ENCODE results near the gene TMEM129.

Gene TMEM129

DNA sequence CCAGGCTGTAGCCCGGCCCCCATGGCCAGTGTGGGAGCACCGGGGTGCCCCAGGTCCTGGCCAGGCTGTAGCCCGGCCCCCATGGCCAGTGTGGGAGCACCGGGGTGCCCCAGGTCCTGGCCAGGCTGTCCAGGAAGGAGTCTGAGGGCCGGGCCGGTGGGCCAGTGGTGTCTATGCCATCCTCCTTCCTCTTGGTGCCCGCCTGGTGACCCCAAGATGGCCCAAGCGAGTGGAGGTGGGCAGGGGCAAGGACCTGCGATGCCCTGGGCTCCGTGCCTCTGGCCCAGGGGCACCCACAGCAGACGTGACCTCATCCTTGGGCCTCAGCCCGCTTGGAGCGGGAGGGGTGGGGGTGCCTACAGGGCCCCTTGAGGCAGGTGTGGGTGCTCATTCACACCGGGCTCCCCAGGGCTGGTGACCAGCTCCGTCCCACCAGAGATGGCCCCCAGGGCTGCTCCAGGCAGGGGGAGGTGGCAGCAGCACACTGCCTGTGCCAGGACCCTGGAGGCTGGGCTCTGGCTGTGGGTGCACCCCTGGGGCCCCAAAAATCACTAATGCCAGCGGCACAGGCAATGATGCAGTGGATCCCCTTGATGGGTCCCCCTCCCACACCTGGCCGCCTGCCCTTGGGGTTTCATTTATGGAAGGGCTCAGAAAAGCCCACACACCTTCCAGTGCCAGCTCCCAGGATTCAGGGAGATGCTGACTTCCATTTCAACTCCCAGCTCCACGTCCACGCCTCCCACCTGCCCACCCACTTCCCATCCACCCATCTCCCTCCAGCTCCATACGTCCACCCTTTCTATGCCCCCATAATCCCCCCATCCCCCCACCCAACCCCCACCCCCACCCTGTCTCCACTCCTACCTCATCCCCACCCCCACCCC lies 36.0 kb upstream of the TMEM129 start:
- Histone ChIP-seq H3K27me3 (ENCODE audit: control insufficient read depth in 1 of 2, insufficient read depth in 2 of 2, low read length in 2 of 2) (no peaks in the 10 kb centered on the region), H3K27ac (ENCODE audit: low read length) (no peak overlapping the region), H3K4me1 (ENCODE audit: control insufficient read depth, insufficient read depth, low read length) (no peaks in the 10 kb centered on the region), H3K4me3 (ENCODE audit: low read length in 2 of 2) (no peak overlapping the region), H3K9me3 (ENCODE audit: control insufficient read depth in 2 of 2, low read length in 2 of 2) (no peaks in the 10 kb centered on the region), H3K9ac (ENCODE audit: low read length in 2 of 2) (no peak overlapping the region), H3K36me3 (ENCODE audit: control insufficient read depth in 2 of 2, insufficient read depth in 2 of 2, low read length in 2 of 2) (no peaks in the 10 kb centered on the region)

- H3K4me3 ChIP-seq (ENCODE audit: low read length in 2 of 2) = no peak overlapping the region
- H3K9ac ChIP-seq (ENCODE audit: low read length in 2 of 2) = no peak overlapping the region
- no peaks in the 10 kb centered on the region for H3K27me3 ChIP-seq (ENCODE audit: control insufficient read depth in 1 of 2, insufficient read depth in 2 of 2, low read length in 2 of 2)
- H3K4me1 ChIP-seq (ENCODE audit: control insufficient read depth, insufficient read depth, low read length) = no peaks in the 10 kb centered on the region
- H3K36me3 ChIP-seq (ENCODE audit: control insufficient read depth in 2 of 2, insufficient read depth in 2 of 2, low read length in 2 of 2) = no peaks in the 10 kb centered on the region
- H3K27ac ChIP-seq (ENCODE audit: low read length) = no peak overlapping the region
- no peaks in the 10 kb centered on the region for H3K9me3 ChIP-seq (ENCODE audit: control insufficient read depth in 2 of 2, low read length in 2 of 2)
Measured at GRCh38 chr4:1756079-1756478, 35.0 kb upstream of the TMEM129 start.

- Histone ChIP-seq H3K27me3 (ENCODE audit: control insufficient read depth in 1 of 2, insufficient read depth in 2 of 2, low read length in 2 of 2) (no peaks in the 10 kb centered on the region), H3K4me3 (ENCODE audit: low read length in 2 of 2) (no peak overlapping the region), H3K9me3 (ENCODE audit: control insufficient read depth in 2 of 2, low read length in 2 of 2) (no peaks in the 10 kb centered on the region), H3K9ac (ENCODE audit: low read length in 2 of 2) (no peak overlapping the region), H3K27ac (ENCODE audit: low read length) (no peak overlapping the region), H3K36me3 (ENCODE audit: control insufficient read depth in 2 of 2, insufficient read depth in 2 of 2, low read length in 2 of 2) (no peaks in the 10 kb centered on the region), H3K4me1 (ENCODE audit: control insufficient read depth, insufficient read depth, low read length) (no peaks in the 10 kb centered on the region)
Measured at GRCh38 chr4:1755297-1755696, 34.2 kb upstream of the TMEM129 start.

DNA sequence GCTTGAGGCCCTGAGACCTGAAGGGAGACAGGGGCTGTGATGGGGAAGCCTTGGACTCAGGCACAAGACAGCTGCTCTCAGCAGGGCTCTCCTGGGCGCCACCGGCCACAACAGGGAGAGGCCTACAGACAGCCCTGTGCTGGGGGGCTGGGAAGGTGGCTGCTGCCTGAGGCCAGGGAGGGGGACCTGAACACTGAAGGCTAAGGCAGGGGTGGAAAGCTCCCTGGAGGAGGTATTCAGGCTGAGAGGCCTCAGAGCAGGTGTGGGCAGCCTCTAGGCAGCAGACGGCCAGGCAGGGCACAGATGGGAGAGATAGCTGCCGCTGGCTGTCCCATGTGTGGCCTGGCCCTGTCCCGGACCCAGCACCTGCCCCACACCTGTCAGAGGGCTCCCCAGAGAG lies 33.2 kb upstream of the TMEM129 start:
- no peaks in the 10 kb centered on the region for H3K9me3 ChIP-seq (ENCODE audit: control insufficient read depth in 2 of 2, low read length in 2 of 2)
- H3K27me3 ChIP-seq (ENCODE audit: control insufficient read depth in 1 of 2, insufficient read depth in 2 of 2, low read length in 2 of 2) = peaks cover 0 to 3% of the 10 kb centered on the region in 2 donors
- no peaks in the 10 kb centered on the region for H3K36me3 ChIP-seq (ENCODE audit: control insufficient read depth in 2 of 2, insufficient read depth in 2 of 2, low read length in 2 of 2)
- H3K4me3 ChIP-seq (ENCODE audit: low read length in 2 of 2) = no peak overlapping the region
- no peaks in the 10 kb centered on the region for H3K4me1 ChIP-seq (ENCODE audit: control insufficient read depth, insufficient read depth, low read length)
- no peak overlapping the region for H3K9ac ChIP-seq (ENCODE audit: low read length in 2 of 2)
- H3K27ac ChIP-seq (ENCODE audit: low read length) = no peak overlapping the region

GRCh38 chr4:1753697-1754311 lies 32.7 kb upstream of the TMEM129 start:
- Histone ChIP-seq H3K27ac (ENCODE audit: low read length) (no peak overlapping the region), H3K27me3 (ENCODE audit: control insufficient read depth in 1 of 2, insufficient read depth in 2 of 2, low read length in 2 of 2) (peaks cover 0 to 3% of the 10 kb centered on the region in 2 donors), H3K4me3 (ENCODE audit: low read length in 2 of 2) (no peak overlapping the region), H3K4me1 (ENCODE audit: control insufficient read depth, insufficient read depth, low read length) (no peaks in the 10 kb centered on the region), H3K36me3 (ENCODE audit: control insufficient read depth in 2 of 2, insufficient read depth in 2 of 2, low read length in 2 of 2) (no peaks in the 10 kb centered on the region), H3K9ac (ENCODE audit: low read length in 2 of 2) (no peak overlapping the region), H3K9me3 (ENCODE audit: control insufficient read depth in 2 of 2, low read length in 2 of 2) (no peaks in the 10 kb centered on the region)

DNA sequence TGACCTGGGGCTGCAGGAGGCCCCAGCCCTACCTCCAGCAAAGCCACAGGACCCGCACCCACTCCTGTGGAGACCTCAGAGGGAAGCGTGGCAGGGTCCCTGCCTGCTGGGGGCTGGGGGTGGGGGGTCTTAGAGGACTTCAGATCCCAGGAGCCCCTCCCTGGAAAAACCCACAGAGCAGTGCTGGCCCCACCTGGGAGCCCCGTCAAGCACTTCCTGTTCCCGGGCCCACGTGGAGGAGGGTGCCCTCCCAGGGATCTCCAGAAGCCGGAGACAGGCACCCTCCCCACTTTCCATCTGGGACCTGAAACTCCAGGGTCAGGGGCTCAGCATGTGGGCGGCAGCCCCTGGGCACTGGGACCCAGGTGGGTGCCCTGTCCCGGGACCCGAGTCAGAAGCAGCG lies 32.2 kb upstream of the TMEM129 start:
- Histone ChIP-seq H3K27ac (ENCODE audit: low read length) (no peak overlapping the region), H3K27me3 (ENCODE audit: control insufficient read depth in 1 of 2, insufficient read depth in 2 of 2, low read length in 2 of 2) (peaks cover 3 to 5% of the 10 kb centered on the region in 2 donors), H3K4me3 (ENCODE audit: low read length in 2 of 2) (no peak overlapping the region), H3K9ac (ENCODE audit: low read length in 2 of 2) (no peak overlapping the region), H3K4me1 (ENCODE audit: control insufficient read depth, insufficient read depth, low read length) (no peaks in the 10 kb centered on the region), H3K36me3 (ENCODE audit: control insufficient read depth in 2 of 2, insufficient read depth in 2 of 2, low read length in 2 of 2) (no peaks in the 10 kb centered on the region), H3K9me3 (ENCODE audit: control insufficient read depth in 2 of 2, low read length in 2 of 2) (no peaks in the 10 kb centered on the region)

GRCh38 chr4:1752284-1753041 lies 31.3 kb upstream of the TMEM129 start:
- Histone ChIP-seq H3K27me3 (ENCODE audit: control insufficient read depth in 1 of 2, insufficient read depth in 2 of 2, low read length in 2 of 2) (peaks cover 4 to 6% of the 10 kb centered on the region in 2 donors), H3K4me1 (ENCODE audit: control insufficient read depth, insufficient read depth, low read length) (no peaks in the 10 kb centered on the region), H3K9ac (ENCODE audit: low read length in 2 of 2) (no peak overlapping the region), H3K4me3 (ENCODE audit: low read length in 2 of 2) (no peak overlapping the region), H3K27ac (ENCODE audit: low read length) (no peak overlapping the region), H3K9me3 (ENCODE audit: control insufficient read depth in 2 of 2, low read length in 2 of 2) (peaks cover 0 to 3% of the 10 kb centered on the region in 2 donors), H3K36me3 (ENCODE audit: control insufficient read depth in 2 of 2, insufficient read depth in 2 of 2, low read length in 2 of 2) (no peaks in the 10 kb centered on the region)

- H3K9ac ChIP-seq (ENCODE audit: low read length in 2 of 2) = no peak overlapping the region
- peaks cover 4 to 6% of the 10 kb centered on the region in 2 donors for H3K27me3 ChIP-seq (ENCODE audit: control insufficient read depth in 1 of 2, insufficient read depth in 2 of 2, low read length in 2 of 2)
- H3K27ac ChIP-seq (ENCODE audit: low read length) = no peak overlapping the region
- peaks cover 0 to 4% of the 10 kb centered on the region in 2 donors for H3K9me3 ChIP-seq (ENCODE audit: control insufficient read depth in 2 of 2, low read length in 2 of 2)
- H3K4me3 ChIP-seq (ENCODE audit: low read length in 2 of 2) = no peak overlapping the region
- H3K4me1 ChIP-seq (ENCODE audit: control insufficient read depth, insufficient read depth, low read length) = no peaks in the 10 kb centered on the region
- no peaks in the 10 kb centered on the region for H3K36me3 ChIP-seq (ENCODE audit: control insufficient read depth in 2 of 2, insufficient read depth in 2 of 2, low read length in 2 of 2)
Measured at GRCh38 chr4:1751919-1752283, 30.8 kb upstream of the TMEM129 start.

DNA sequence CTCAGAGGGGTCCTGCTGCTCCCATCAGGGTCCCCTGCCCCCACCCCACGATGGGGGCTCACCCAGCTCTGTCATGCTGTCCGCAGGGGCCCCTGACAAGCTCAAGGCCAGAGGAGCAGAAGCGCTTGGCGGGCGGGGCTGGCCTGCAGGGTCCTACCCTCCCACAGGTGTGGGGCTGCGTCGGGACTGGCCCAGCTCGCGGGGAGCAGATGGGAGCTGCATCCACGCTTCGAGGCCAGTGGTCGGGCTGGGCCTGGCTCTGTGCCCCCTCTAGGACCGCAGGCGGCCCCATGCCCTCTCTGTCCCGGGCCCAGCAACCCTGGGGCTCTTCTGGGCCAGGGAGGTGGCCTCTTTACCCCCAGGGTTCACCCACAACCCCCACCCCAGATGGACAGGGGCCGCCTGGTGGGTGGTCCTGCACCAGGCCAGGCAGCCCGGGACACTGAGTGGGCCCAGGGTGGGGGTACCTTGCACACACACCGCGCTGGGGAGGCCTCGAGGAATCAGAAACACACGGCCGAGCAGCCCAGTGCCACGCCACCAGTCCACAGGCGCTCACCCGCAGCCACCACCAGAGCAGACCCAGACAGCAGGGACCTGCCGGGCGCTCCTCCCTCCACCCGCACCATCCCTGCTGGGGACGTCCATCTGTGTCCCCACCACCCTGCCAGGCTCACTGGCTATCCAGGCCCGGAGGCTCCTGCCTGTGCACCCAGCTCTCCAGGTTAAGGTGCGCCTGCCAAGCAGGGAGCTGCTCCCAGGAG lies 30.2 kb upstream of the TMEM129 start:
- no peaks in the 10 kb centered on the region for H3K36me3 ChIP-seq (ENCODE audit: control insufficient read depth in 2 of 2, insufficient read depth in 2 of 2, low read length in 2 of 2)
- H3K4me1 ChIP-seq (ENCODE audit: control insufficient read depth, insufficient read depth, low read length) = no peaks in the 10 kb centered on the region
- no peak overlapping the region for H3K27ac ChIP-seq (ENCODE audit: low read length)
- H3K27me3 ChIP-seq (ENCODE audit: control insufficient read depth in 1 of 2, insufficient read depth in 2 of 2, low read length in 2 of 2) = peaks cover 4 to 6% of the 10 kb centered on the region in 2 donors
- no peak overlapping the region for H3K4me3 ChIP-seq (ENCODE audit: low read length in 2 of 2)
- peaks cover 0 to 4% of the 10 kb centered on the region in 2 donors for H3K9me3 ChIP-seq (ENCODE audit: control insufficient read depth in 2 of 2, low read length in 2 of 2)
- H3K9ac ChIP-seq (ENCODE audit: low read length in 2 of 2) = no peak overlapping the region

GRCh38 chr4:1750381-1751154 lies 29.4 kb upstream of the TMEM129 start:
- Histone ChIP-seq H3K36me3 (ENCODE audit: control insufficient read depth in 2 of 2, insufficient read depth in 2 of 2, low read length in 2 of 2) (no peaks in the 10 kb centered on the region), H3K27me3 (ENCODE audit: control insufficient read depth in 1 of 2, insufficient read depth in 2 of 2, low read length in 2 of 2) (peaks cover 4 to 6% of the 10 kb centered on the region in 2 donors), H3K9me3 (ENCODE audit: control insufficient read depth in 2 of 2, low read length in 2 of 2) (peaks cover 0 to 4% of the 10 kb centered on the region in 2 donors), H3K9ac (ENCODE audit: low read length in 2 of 2) (no peak overlapping the region), H3K27ac (ENCODE audit: low read length) (no peak overlapping the region), H3K4me3 (ENCODE audit: low read length in 2 of 2) (no peak overlapping the region), H3K4me1 (ENCODE audit: control insufficient read depth, insufficient read depth, low read length) (no peaks in the 10 kb centered on the region)

Measured in stomach smooth muscle (tissue), 2 donors.